ENCODE measurements around the gene GULP1.
"Not testable (repeated sequence)": the region's sequence is repeated elsewhere in the genome, so short reads cannot be mapped to it uniquely, and the experiment has no call there.

Gene GULP1

DNA sequence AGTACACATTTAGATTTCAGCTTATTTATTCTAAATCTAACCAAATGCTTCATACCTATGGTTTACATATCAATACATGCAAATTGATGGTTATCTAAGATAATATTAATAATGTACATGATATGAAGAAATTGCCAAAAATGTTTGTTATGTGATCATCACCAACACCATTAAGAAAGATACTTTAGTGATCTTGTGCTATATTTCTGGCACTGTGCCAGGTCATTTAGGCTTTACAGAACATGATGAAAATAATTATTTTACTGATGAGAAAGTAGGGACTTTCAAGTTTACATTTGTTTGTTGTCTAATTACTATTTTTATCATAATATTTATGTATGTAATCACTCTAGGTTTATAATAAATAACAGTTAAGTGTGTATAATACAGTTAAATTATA, 158.3 kb downstream of the GULP1 start:
- peak in 1 of 3 donors; percentile 1 for DNase-seq
- Histone ChIP-seq H3K27me3 (replicated peaks in 2 of 5; ENCODE audit: control insufficient read depth in 4 of 5, insufficient read depth in 5 of 5, low read length in 4 of 5) (no peaks in the 10 kb centered on the region), H3K36me3 (ENCODE audit: control insufficient read depth in 4 of 4, insufficient read depth in 4 of 4, low read length in 3 of 4) (no peaks in the 10 kb centered on the region), H3K27ac (ENCODE audit: insufficient read depth in 1 of 2, low read depth in 1 of 2, low read length in 2 of 2, poor library complexity in 1 of 2, severe bottlenecking in 2 of 2) (no peak overlapping the region), H3K4me1 (ENCODE audit: control extremely low read depth in 1 of 4, control insufficient read depth in 4 of 4, insufficient read depth in 4 of 4, low read length in 3 of 4) (no peaks in the 10 kb centered on the region), H3K9me3 (ENCODE audit: control extremely low read depth in 1 of 5, control insufficient read depth in 4 of 5, insufficient read depth in 2 of 5, low read depth in 1 of 5, low read length in 4 of 5) (no peaks in the 10 kb centered on the region), H3K4me3 (ENCODE audit: control insufficient read depth in 1 of 7, extremely low read depth in 1 of 7, insufficient read depth in 4 of 7, low read depth in 2 of 7, low read length in 6 of 7) (no peak overlapping the region)
- ChIA-PET POLR2A (no interaction called here), CTCF (no interaction called here)

DNA sequence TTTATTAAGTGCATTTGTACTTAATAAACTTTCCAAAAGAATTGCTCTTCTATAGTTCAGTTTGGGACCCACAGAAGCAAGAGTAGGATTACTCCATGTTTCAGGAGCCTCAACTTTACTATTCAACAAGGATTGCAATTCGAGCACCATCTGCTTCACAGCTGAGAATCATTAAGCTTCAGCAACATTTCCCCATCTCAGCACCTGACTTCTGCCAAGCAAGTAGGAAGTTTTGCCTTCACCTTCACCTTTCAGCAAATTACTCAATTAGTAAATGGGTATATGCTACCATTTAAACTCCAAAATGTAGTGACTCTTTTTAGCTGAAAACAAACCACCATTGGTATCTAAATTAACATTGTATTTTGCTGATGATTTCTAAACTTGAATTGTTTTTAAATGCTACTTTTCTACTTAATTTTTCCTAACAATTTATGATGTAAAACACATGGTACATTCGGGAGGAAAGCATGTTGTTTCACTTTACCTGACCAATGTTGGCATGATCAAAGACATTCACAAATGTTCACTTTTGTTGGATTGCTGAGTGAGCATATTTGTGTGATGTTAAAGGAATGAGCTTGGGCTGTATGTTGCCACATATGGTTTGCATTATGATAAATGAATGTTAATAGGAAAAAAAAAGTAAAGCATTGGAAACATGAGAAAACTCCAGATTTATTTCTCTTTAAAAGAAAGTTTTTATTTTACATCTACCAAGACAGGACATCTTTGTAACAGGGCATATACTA, 159.2 kb downstream of the GULP1 start:
- DNase-seq, result no peak
- no peaks in the 10 kb centered on the region for H3K27me3 ChIP-seq (replicated peaks in 2 of 5; ENCODE audit: control insufficient read depth in 4 of 5, insufficient read depth in 5 of 5, low read length in 4 of 5)
- CTCF ChIA-PET, result interaction anchor here (1.5 kb wide), 1 partner anchor 22 kb away, joined by 3 read pairs; no protein-coding TSS in a partner anchor
- 100% methylated on average over 1 of the region's 2 CpGs for WGBS (ENCODE audit: insufficient coverage)
- POLR2A ChIA-PET, result no interaction called here
- H3K27ac ChIP-seq (ENCODE audit: insufficient read depth in 1 of 2, low read depth in 1 of 2, low read length in 2 of 2, poor library complexity in 1 of 2, severe bottlenecking in 2 of 2), result no peak overlapping the region
- no peaks in the 10 kb centered on the region for H3K4me1 ChIP-seq (ENCODE audit: control extremely low read depth in 1 of 4, control insufficient read depth in 4 of 4, insufficient read depth in 4 of 4, low read length in 3 of 4)
- H3K9me3 ChIP-seq (ENCODE audit: control extremely low read depth in 1 of 5, control insufficient read depth in 4 of 5, insufficient read depth in 2 of 5, low read depth in 1 of 5, low read length in 4 of 5), result no peaks in the 10 kb centered on the region
- H3K36me3 ChIP-seq (ENCODE audit: control insufficient read depth in 4 of 4, insufficient read depth in 4 of 4, low read length in 3 of 4), result no peaks in the 10 kb centered on the region
- H3K4me3 ChIP-seq (ENCODE audit: control insufficient read depth in 1 of 7, extremely low read depth in 1 of 7, insufficient read depth in 4 of 7, low read depth in 2 of 7, low read length in 6 of 7), result no peak overlapping the region

DNA sequence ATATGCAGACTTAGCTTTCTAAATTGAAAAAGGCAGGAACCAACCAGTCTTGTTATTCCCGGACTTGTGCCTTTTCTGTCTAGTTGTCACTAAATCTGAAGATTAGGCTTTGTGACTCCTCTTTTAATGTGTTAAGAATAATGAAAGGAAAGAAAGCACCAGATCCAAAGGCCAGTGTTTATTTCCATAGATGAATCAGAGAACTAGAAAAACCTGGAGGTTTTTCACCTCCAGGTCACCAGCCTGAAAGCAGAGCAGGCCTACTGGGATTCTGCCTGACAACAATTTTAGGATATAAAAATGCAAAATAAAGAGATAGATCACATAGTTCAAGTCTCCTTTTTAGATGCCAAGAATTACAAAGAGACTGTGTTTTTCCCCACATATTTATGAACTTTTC, 160.4 kb downstream of the GULP1 start:
- Histone ChIP-seq H3K9me3 (ENCODE audit: control extremely low read depth in 1 of 5, control insufficient read depth in 4 of 5, insufficient read depth in 2 of 5, low read depth in 1 of 5, low read length in 4 of 5) (no peaks in the 10 kb centered on the region), H3K4me3 (ENCODE audit: control insufficient read depth in 1 of 7, extremely low read depth in 1 of 7, insufficient read depth in 4 of 7, low read depth in 2 of 7, low read length in 6 of 7) (no peak overlapping the region), H3K4me1 (ENCODE audit: control extremely low read depth in 1 of 4, control insufficient read depth in 4 of 4, insufficient read depth in 4 of 4, low read length in 3 of 4) (no peaks in the 10 kb centered on the region), H3K27ac (ENCODE audit: insufficient read depth in 1 of 2, low read depth in 1 of 2, low read length in 2 of 2, poor library complexity in 1 of 2, severe bottlenecking in 2 of 2) (no peak overlapping the region), H3K27me3 (replicated peaks in 2 of 5; ENCODE audit: control insufficient read depth in 4 of 5, insufficient read depth in 5 of 5, low read length in 4 of 5) (no peaks in the 10 kb centered on the region), H3K36me3 (ENCODE audit: control insufficient read depth in 4 of 4, insufficient read depth in 4 of 4, low read length in 3 of 4) (no peaks in the 10 kb centered on the region)
- 100% methylated on average over 1 of the region's 1 CpG for WGBS (ENCODE audit: insufficient coverage)
- CTCF ChIA-PET, result no interaction called here
- POLR2A ChIA-PET, result no interaction called here
- DNase-seq, result no peak

DNA sequence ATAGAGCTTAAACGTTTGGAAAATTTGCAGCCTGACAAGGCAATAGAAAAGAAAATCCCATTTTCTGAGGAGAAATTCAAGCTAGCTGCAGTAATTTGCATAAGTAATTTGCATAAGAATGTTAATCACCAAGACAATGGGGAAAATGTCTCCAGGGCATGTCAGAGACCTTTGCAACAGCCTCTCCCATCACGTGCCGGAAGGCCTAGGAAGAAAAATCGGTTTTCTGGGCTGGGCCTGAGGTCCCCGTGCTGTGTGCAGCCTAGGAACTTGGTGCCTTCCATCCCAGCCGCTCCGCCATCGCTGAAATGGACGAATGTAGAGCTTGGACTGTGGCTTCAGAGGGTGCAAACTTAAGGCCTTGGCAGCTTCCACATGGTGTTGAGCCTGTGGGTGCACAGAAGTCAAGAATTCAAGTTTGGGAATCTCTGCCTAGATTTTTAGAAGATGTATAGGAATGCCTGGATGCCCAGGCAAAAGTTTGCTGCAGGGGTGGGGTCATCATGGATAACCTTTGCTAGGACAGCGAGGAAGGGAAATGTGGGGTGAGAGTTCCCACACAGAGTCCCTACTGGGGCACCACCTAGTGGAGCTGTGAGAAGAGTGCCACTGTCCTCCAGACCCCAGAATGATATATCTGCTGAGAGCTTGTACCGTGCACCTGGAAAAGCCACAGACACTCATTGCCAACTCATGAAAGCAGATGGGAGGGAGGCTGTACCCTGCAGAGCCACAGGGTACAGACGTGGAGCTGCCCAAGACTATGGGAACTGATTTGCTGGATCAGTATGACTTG, 164.6 kb downstream of the GULP1 start:
- Histone ChIP-seq H3K4me3 (ENCODE audit: control insufficient read depth in 1 of 7, extremely low read depth in 1 of 7, insufficient read depth in 4 of 7, low read depth in 2 of 7, low read length in 6 of 7) (no peak overlapping the region), H3K27me3 (replicated peaks in 2 of 5; ENCODE audit: control insufficient read depth in 4 of 5, insufficient read depth in 5 of 5, low read length in 4 of 5) (no peaks in the 10 kb centered on the region), H3K9me3 (ENCODE audit: control extremely low read depth in 1 of 5, control insufficient read depth in 4 of 5, insufficient read depth in 2 of 5, low read depth in 1 of 5, low read length in 4 of 5) (no peaks in the 10 kb centered on the region), H3K36me3 (ENCODE audit: control insufficient read depth in 4 of 4, insufficient read depth in 4 of 4, low read length in 3 of 4) (no peaks in the 10 kb centered on the region), H3K27ac (ENCODE audit: insufficient read depth in 1 of 2, low read depth in 1 of 2, low read length in 2 of 2, poor library complexity in 1 of 2, severe bottlenecking in 2 of 2) (no peak overlapping the region), H3K4me1 (ENCODE audit: control extremely low read depth in 1 of 4, control insufficient read depth in 4 of 4, insufficient read depth in 4 of 4, low read length in 3 of 4) (no peaks in the 10 kb centered on the region)
- POLR2A ChIA-PET, result no interaction called here
- CTCF ChIA-PET, result no interaction called here
- 98% methylated on average over 12 of the region's 12 CpGs for WGBS (ENCODE audit: insufficient coverage)
- DNase-seq, result no peak

DNA sequence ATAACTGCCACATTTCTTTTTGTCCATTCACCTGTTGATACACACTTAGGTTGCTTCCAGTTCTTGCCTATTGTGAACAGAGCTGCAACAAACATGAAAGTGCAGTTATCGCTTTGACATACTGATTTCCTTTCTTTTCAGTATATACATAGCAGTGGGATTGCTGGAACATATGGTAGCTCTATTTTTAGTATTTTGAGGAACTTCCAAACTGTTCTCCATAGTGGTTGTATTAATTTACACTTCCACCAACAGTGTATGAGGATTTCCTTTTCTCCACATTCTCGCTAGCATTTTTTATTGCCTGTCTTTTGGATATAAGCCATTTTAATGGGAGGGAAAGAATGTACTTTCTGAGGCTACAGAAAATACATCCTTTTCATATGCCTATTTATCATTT, 167.4 kb downstream of the GULP1 start:
- Histone ChIP-seq H3K4me3 (ENCODE audit: control insufficient read depth in 1 of 7, extremely low read depth in 1 of 7, insufficient read depth in 4 of 7, low read depth in 2 of 7, low read length in 6 of 7) (no peak overlapping the region), H3K9me3 (ENCODE audit: control extremely low read depth in 1 of 5, control insufficient read depth in 4 of 5, insufficient read depth in 2 of 5, low read depth in 1 of 5, low read length in 4 of 5) (no peaks in the 10 kb centered on the region), H3K27me3 (replicated peaks in 2 of 5; ENCODE audit: control insufficient read depth in 4 of 5, insufficient read depth in 5 of 5, low read length in 4 of 5) (no peaks in the 10 kb centered on the region), H3K27ac (ENCODE audit: insufficient read depth in 1 of 2, low read depth in 1 of 2, low read length in 2 of 2, poor library complexity in 1 of 2, severe bottlenecking in 2 of 2) (no peak overlapping the region), H3K4me1 (ENCODE audit: control extremely low read depth in 1 of 4, control insufficient read depth in 4 of 4, insufficient read depth in 4 of 4, low read length in 3 of 4) (no peaks in the 10 kb centered on the region), H3K36me3 (ENCODE audit: control insufficient read depth in 4 of 4, insufficient read depth in 4 of 4, low read length in 3 of 4) (no peaks in the 10 kb centered on the region)
- POLR2A ChIA-PET, result no interaction called here
- no peak for DNase-seq
- WGBS (ENCODE audit: insufficient coverage), result no CpG with 5 or more reads among the region's 2 CpGs
- CTCF ChIA-PET, result no interaction called here

DNA sequence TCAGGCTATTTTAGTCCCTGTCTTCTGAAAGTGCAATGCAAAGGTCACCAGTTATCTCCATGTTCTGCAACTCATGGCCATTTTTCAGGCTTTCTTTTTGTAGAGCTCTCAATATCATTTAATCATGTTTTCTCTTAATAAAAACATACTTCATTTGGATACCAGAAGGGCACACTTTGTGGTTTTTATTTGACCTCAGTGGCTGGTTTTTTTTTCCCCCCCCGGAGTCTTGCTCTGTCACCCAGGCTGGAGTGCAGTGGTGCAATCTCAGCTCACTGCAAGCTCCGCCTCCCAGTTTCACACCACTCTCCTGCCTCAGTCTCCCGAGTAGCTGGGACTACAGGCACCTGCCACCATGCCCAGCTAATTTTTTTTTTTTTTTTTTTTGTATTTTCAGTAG, 174.4 kb downstream of the GULP1 start:
- H3K36me3 ChIP-seq (ENCODE audit: control insufficient read depth in 4 of 4, insufficient read depth in 4 of 4, low read length in 3 of 4); CTCF ChIA-PET; DNase-seq; H3K4me3 ChIP-seq (ENCODE audit: control insufficient read depth in 1 of 7, extremely low read depth in 1 of 7, insufficient read depth in 4 of 7, low read depth in 2 of 7, low read length in 6 of 7); POLR2A ChIA-PET; H3K27me3 ChIP-seq (replicated peaks in 2 of 5; ENCODE audit: control insufficient read depth in 4 of 5, insufficient read depth in 5 of 5, low read length in 4 of 5); H3K4me1 ChIP-seq (ENCODE audit: control extremely low read depth in 1 of 4, control insufficient read depth in 4 of 4, insufficient read depth in 4 of 4, low read length in 3 of 4); H3K9me3 ChIP-seq (ENCODE audit: control extremely low read depth in 1 of 5, control insufficient read depth in 4 of 5, insufficient read depth in 2 of 5, low read depth in 1 of 5, low read length in 4 of 5); H3K27ac ChIP-seq (ENCODE audit: insufficient read depth in 1 of 2, low read depth in 1 of 2, low read length in 2 of 2, poor library complexity in 1 of 2, severe bottlenecking in 2 of 2): not testable (repeated sequence)
- 89% methylated on average over 1 of the region's 3 CpGs for WGBS (ENCODE audit: insufficient coverage)

DNA sequence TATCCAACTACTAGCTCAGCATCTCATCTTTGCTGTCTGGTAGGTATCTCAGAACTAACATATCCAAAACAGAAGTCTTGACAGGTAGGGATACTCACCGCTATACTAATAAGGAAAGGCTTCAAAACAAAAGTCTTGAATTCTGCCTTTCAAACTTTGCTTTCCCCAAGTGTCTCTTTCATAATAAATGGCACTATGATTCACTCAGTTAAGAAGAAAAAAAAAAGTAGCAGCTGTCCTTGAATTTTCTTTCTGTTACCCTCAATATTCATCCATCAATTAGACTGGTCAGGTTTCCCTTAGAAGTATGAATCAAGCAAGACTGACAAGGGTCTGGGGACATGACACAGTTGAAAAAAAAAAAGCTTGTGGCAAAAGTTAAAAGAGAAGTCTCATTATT, 175.1 kb downstream of the GULP1 start:
- CTCF ChIA-PET, result interaction anchor here (0.6 kb wide), 1 partner anchor 10 kb away, joined by 3 read pairs; no protein-coding TSS in a partner anchor
- WGBS (ENCODE audit: insufficient coverage), result 100% methylated on average over 1 of the region's 1 CpG
- Histone ChIP-seq H3K27me3 (replicated peaks in 2 of 5; ENCODE audit: control insufficient read depth in 4 of 5, insufficient read depth in 5 of 5, low read length in 4 of 5) (no peaks in the 10 kb centered on the region), H3K36me3 (ENCODE audit: control insufficient read depth in 4 of 4, insufficient read depth in 4 of 4, low read length in 3 of 4) (no peaks in the 10 kb centered on the region), H3K9me3 (ENCODE audit: control extremely low read depth in 1 of 5, control insufficient read depth in 4 of 5, insufficient read depth in 2 of 5, low read depth in 1 of 5, low read length in 4 of 5) (no peaks in the 10 kb centered on the region), H3K4me3 (ENCODE audit: control insufficient read depth in 1 of 7, extremely low read depth in 1 of 7, insufficient read depth in 4 of 7, low read depth in 2 of 7, low read length in 6 of 7) (no peak overlapping the region), H3K27ac (ENCODE audit: insufficient read depth in 1 of 2, low read depth in 1 of 2, low read length in 2 of 2, poor library complexity in 1 of 2, severe bottlenecking in 2 of 2) (no peak overlapping the region), H3K4me1 (ENCODE audit: control extremely low read depth in 1 of 4, control insufficient read depth in 4 of 4, insufficient read depth in 4 of 4, low read length in 3 of 4) (no peaks in the 10 kb centered on the region)
- POLR2A ChIA-PET, result no interaction called here
- DNase-seq, result no peak

All from common myeloid progenitor, CD34-positive (primary cell).